Activated CD8-positive, alpha-beta memory T cell treated with anti-CD3 and anti-CD28 coated beads, Interleukin-2, amount 50 U/mL, for 24 hours (primary cell): Measurements from ENCODE around the gene TNFRSF1A.

Experiments
- DNase-seq: peaks from one replicate; pipeline ENCODE4 v3.0.0-alpha.2; 2020; ENCODE audit errors: extremely low read depth

Gene TNFRSF1A

GRCh38 chr12:6341417-6342139 lies at the start of gene TNFRSF1A:
TSS of gene TNFRSF1A (minus strand) at chr12:6342076. CDS start at chr12:6341814, 262 bp downstream.
- DNase-seq, result no peak

- no peak for DNase-seq
Measured at GRCh38 chr12:6391013-6391412, 49.1 kb upstream of the TNFRSF1A start.

- DNase-seq, result no peak
Measured at GRCh38 chr12:6390084-6390799, 48.4 kb upstream of the TNFRSF1A start.

- no peak for DNase-seq
Measured at GRCh38 chr12:6387541-6387940, 45.7 kb upstream of the TNFRSF1A start.

- no peak for DNase-seq
Measured at GRCh38 chr12:6386491-6386890, 44.6 kb upstream of the TNFRSF1A start.

- no peak for DNase-seq
Measured at GRCh38 chr12:6386038-6386437, 44.2 kb upstream of the TNFRSF1A start.

- no peak for DNase-seq
Measured at GRCh38 chr12:6384499-6385436, 42.9 kb upstream of the TNFRSF1A start.

GRCh38 chr12:6383572-6384498 lies 42.0 kb upstream of the TNFRSF1A start, which contains the start of gene LTBR:
TSS of gene LTBR (plus strand) at chr12:6384162. CDS start at chr12:6384359, 197 bp downstream.
- no peak for DNase-seq

- DNase-seq, result no peak
Measured at GRCh38 chr12:6382982-6383381, 41.1 kb upstream of the TNFRSF1A start.

GRCh38 chr12:6382371-6382770 lies 40.5 kb upstream of the TNFRSF1A start:
- DNase-seq, result no peak

GRCh38 chr12:6380141-6381121 lies 38.6 kb upstream of the TNFRSF1A start:
- DNase-seq, result no peak

GRCh38 chr12:6378709-6379472 lies 37.0 kb upstream of the TNFRSF1A start:
- DNase-seq, result no peak

GRCh38 chr12:6377667-6377994 lies 35.8 kb upstream of the TNFRSF1A start:
- no peak for DNase-seq

- no peak for DNase-seq
Measured at GRCh38 chr12:6376870-6377666, 35.2 kb upstream of the TNFRSF1A start.

- DNase-seq, result no peak
Measured at GRCh38 chr12:6376079-6376869, 34.4 kb upstream of the TNFRSF1A start.

- no peak for DNase-seq
Measured at GRCh38 chr12:6375269-6376078, 33.6 kb upstream of the TNFRSF1A start, which contains the start of gene SCNN1A. TSS of gene SCNN1A (minus strand) at chr12:6375563. CDS start at chr12:6374783, 780 bp downstream.

GRCh38 chr12:6374786-6375160 lies 32.9 kb upstream of the TNFRSF1A start:
- DNase-seq, result no peak
